Chondrocyte (in vitro differentiated cells): Measurements from ENCODE around the gene ZNF488. TPM values are rescaled to one million over a fixed set of nuclear protein-coding genes. Genes with fewer than 3 reads are reported as not detected.

Source experiments
- DNase-seq: peaks from one replicate; pipeline ENCODE4 v3.0.0; 2021; ENCODE audit warnings: mixed read lengths, low spot score
- H3K27ac Mint-ChIP-seq: one replicate; pipeline ENCODE4 v1.8.0; 2021; ENCODE audit warnings: mild to moderate bottlenecking, moderate library complexity, mixed read lengths; ENCODE audit not compliant: unreplicated experiment
- H3K27me3 Mint-ChIP-seq: 2 replicates; pipeline ENCODE4 v1.8.0; 2021; ENCODE audit warnings: low read depth, mixed read lengths
- H3K36me3 Mint-ChIP-seq: 2 replicates; pipeline ENCODE4 v1.8.0; 2021; ENCODE audit warnings: low read depth, mixed read lengths
- H3K4me1 Mint-ChIP-seq: 2 replicates; pipeline ENCODE4 v1.8.0; 2021; ENCODE audit warnings: low read depth, mild to moderate bottlenecking, mixed read lengths
- H3K4me3 Mint-ChIP-seq: one replicate; pipeline ENCODE4 v1.8.0; 2021; ENCODE audit warnings: mild to moderate bottlenecking, moderate library complexity, mixed read lengths; ENCODE audit not compliant: unreplicated experiment
- H3K9me3 Mint-ChIP-seq: 2 replicates; pipeline ENCODE4 v1.8.0; 2021; ENCODE audit warnings: low read depth, mixed read lengths
- total RNA-seq: library from RNA; stranded (reverse); gene quantifications from 3 replicates; pipeline ENCODE4 v1.2.1, GENCODE V29; 2021
- TF ChIP-seq, protein P1 (sequence below): fragments of 200-600 bp; sonication (generic); IDR thresholded peaks from 2 replicates; pipeline ENCODE4 v1.5.0; 2021; ENCODE audit warnings: antibody characterized with exemption, mild to moderate bottlenecking, moderate library complexity

The ZNF488 gene
- total RNA-seq, 1 donor from 2014 or later, result 0.17 TPM

DNA sequence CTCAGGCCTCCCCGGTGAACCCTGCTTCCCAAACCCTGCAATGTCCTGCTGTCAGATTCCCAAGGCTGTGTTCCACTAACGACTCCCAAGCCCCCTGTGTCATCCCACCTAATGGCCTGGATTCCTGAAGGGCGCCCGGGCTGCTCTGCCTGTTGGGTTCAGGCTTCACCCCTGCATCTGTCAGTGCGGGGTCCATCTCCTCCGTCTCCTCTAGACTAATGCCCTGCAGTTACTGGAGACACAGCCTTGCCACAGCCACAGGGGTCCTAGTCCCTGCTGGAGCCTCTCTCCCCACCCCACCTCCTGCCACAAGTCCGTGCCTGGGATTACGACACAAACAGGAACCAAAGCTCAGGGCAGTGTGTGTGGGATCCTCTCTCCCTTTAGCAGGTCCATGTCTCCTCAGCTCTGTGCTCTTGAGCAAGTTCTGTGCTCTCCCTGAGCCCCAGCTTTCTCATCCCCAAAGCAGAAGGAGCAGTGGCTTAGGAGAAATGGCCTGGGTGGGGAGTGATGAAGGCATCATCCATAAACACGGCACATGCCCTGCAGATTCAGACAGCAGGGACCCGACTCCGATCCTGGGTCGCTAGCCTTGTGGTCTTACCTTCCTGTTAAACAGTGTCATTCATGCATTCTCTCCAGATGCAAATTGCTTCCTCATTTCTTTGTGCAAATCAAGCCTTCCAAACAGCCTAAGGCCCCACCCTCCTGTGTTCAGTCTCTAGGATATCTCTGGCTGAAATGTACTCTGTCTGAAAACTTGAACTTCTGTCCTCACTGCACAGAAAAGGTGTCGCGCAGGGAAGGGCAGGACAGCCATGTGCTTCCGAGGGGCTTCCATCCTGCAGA, 44.1 kb downstream of the ZNF488 start:
- Mint-ChIP-seq H3K27ac (no peak overlapping the region), H3K4me3 (no peak overlapping the region), H3K36me3 (no peaks in the 10 kb centered on the region), H3K4me1 (no peaks in the 10 kb centered on the region), H3K9me3 (no peaks in the 10 kb centered on the region), H3K27me3 (peaks cover 22% of the 10 kb centered on the region)
- TF ChIP-seq, protein P1, sequence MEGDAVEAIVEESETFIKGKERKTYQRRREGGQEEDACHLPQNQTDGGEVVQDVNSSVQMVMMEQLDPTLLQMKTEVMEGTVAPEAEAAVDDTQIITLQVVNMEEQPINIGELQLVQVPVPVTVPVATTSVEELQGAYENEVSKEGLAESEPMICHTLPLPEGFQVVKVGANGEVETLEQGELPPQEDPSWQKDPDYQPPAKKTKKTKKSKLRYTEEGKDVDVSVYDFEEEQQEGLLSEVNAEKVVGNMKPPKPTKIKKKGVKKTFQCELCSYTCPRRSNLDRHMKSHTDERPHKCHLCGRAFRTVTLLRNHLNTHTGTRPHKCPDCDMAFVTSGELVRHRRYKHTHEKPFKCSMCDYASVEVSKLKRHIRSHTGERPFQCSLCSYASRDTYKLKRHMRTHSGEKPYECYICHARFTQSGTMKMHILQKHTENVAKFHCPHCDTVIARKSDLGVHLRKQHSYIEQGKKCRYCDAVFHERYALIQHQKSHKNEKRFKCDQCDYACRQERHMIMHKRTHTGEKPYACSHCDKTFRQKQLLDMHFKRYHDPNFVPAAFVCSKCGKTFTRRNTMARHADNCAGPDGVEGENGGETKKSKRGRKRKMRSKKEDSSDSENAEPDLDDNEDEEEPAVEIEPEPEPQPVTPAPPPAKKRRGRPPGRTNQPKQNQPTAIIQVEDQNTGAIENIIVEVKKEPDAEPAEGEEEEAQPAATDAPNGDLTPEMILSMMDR, result no peak
- DNase-seq, result peak; percentile 72

DNA sequence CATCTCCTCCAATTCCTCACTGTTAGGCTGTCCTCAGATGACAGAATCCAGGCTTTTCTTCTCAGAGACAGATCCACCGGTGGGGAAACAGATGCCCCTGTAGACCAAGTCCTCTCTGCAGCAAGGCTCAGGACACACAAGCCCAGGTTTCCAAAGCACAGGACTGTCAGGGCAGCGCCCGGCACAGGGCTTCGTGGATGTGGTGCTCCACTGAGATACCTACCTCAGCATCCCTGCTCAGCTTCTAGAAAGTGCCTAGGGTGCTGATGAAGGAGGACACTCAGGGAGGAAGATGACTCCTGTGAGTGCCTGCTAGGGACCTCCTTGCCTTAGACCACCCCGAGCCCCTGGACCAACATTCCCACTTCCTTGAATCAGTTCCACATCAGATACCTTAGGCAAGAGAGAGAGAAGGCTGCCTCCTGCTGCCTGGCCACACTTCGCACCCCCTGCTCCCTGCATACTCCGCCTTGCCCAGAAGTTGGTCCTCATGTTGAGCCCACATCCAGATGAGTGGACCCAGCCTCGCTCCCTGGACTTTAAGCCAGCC, 44.8 kb downstream of the ZNF488 start:
- TF ChIP-seq, protein P1, result no peak
- Mint-ChIP-seq H3K9me3 (no peaks in the 10 kb centered on the region), H3K4me1 (no peaks in the 10 kb centered on the region), H3K27me3 (peaks cover 26% of the 10 kb centered on the region), H3K4me3 (no peak overlapping the region), H3K27ac (no peak overlapping the region), H3K36me3 (no peaks in the 10 kb centered on the region)
- peak; percentile 52 for DNase-seq

DNA sequence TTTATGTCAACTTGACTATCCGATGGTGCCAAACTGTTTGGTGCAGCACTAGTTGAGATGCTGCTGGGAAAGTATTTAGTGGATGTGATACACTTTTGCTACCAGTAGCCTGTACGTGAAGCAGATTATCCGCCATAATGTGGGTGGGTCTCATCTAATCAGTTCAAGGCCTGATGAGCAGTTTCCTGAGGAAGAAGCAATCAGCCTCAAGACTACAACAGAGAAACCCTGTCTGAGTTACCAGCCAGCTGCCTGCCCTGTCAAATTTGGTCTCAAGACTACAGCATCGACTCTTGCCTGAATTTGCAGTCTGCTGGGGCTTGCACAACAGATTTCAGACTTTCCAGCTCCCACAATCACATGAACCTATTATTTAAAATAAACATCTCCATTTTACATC, 46.8 kb downstream of the ZNF488 start:
- H3K27me3 Mint-ChIP-seq, result peaks cover 34% of the 10 kb centered on the region
- no peak overlapping the region for H3K4me3 Mint-ChIP-seq
- no peak overlapping the region for H3K27ac Mint-ChIP-seq

DNA sequence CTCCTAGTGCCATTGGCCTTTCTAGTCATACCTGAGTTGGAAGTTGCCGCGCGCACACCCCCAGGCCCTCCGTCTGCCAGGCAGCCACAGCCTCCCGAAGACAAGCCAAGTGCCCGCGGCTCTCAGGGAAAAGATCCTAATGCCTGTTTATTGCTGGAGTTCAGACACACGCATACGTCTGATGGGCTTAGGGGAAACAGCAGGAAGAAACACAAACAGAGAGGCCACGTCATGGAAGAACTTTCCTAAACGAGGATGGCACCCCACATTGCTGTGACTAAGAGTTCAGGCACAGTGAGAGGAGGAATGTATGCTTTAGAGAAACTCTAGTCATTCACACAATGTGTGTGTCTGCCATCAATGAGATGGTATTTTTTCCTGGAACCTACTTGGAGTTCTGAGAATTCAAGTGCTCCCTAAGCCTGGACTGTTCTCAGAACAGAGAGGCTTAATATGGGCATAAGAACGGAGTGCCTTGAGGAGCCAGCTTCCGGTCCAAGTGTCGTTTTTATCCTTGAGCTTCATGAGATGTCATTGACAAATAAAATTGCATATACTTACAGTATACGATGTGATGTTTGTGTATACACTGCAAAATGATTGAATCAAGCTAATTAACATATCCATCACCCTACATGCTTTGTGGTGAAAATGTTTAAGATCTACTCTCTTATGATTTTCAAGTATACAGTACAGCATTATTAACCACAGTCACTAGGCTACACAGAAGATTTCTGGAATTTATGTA, 47.5 kb downstream of the ZNF488 start:
- Mint-ChIP-seq H3K27me3 (peaks cover 34% of the 10 kb centered on the region), H3K4me1 (no peaks in the 10 kb centered on the region), H3K27ac (no peak overlapping the region), H3K4me3 (no peak overlapping the region), H3K9me3 (no peaks in the 10 kb centered on the region), H3K36me3 (no peaks in the 10 kb centered on the region)
- peak; percentile 54 for DNase-seq
- TF ChIP-seq, protein P1, result no peak

More for the DNA sequence above, 46.8 kb downstream of the ZNF488 start:
- no peak for DNase-seq
- Mint-ChIP-seq H3K36me3 (no peaks in the 10 kb centered on the region), H3K9me3 (no peaks in the 10 kb centered on the region), H3K4me1 (no peaks in the 10 kb centered on the region)
- TF ChIP-seq, protein P1, result no peak

DNA sequence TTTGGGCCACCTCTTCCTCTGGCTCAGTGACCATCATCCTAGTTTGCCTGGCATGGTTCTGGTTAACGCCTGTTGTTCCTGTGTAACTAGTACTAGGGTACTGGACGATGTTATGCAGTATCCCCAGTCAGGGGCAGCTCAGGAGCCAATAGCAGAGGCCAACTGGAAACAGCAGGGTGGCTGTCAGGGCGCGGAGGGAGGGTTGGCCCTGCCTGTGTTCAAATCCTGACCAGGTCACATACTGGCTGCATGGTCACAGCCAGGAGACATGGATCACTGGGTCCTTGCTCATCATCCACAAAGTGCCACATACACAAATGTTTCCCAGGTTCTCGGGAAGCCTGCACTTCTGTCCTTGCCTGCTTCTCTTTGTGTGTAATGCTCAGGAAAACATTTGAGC, 48.2 kb downstream of the ZNF488 start:
- peak; percentile 42 for DNase-seq
- Mint-ChIP-seq H3K36me3 (no peaks in the 10 kb centered on the region), H3K27me3 (peaks cover 34% of the 10 kb centered on the region), H3K27ac (no peak overlapping the region), H3K4me1 (no peaks in the 10 kb centered on the region), H3K4me3 (no peak overlapping the region), H3K9me3 (no peaks in the 10 kb centered on the region)
- TF ChIP-seq, protein P1, result no peak
